Prostate gland (tissue), 2 donors: ENCODE results near the gene SMC4. TPM values are rescaled to one million over a fixed set of nuclear protein-coding genes. Genes with fewer than 3 reads are reported as not detected.

ENCODE experiments used
- DNase-seq: peaks from one replicate; pipeline ENCODE4 v3.0.0-alpha.2; 2019; ENCODE audit warnings: low spot score
- H3K27ac ChIP-seq, 2 donors: fragments of 200-600 bp; sonication (generic); 2 replicates each; pipeline ENCODE4 v1.5.1; 2017 to 2019
- H3K27me3 ChIP-seq: fragments of 200-600 bp; sonication (generic); replicated peaks from 2 replicates; pipeline ENCODE4 v1.5.1; 2019; ENCODE audit not compliant: insufficient read depth
- H3K36me3 ChIP-seq, 2 donors: fragments of 200-600 bp; sonication (generic); 1 replicate in 1 of 2; 2 replicates in 1 of 2; pipeline versions ENCODE4 v1.5.1 to v1.8.1; 2017 to 2019
- H3K4me1 ChIP-seq: fragments of 200-600 bp; sonication (generic); replicated peaks from 2 replicates; pipeline ENCODE4 v1.5.1; 2019
- H3K4me3 ChIP-seq, 2 donors: fragments of 200-600 bp; sonication (generic); 2 replicates each; pipeline ENCODE4 v1.5.1; 2017 to 2019
- H3K9me3 ChIP-seq: fragments of 200-600 bp; sonication (generic); 2 replicates; pipeline ENCODE4 v1.5.1; 2017
- POLR2A ChIP-seq: fragments of 450-650 bp; IDR thresholded peaks from one replicate; pipeline ENCODE4 v1.6.1; 2016; ENCODE audit warnings: antibody characterized with exemption, mild to moderate bottlenecking
- POLR2AphosphoS5 ChIP-seq: sonication (generic); formaldehyde crosslinking; IDR thresholded peaks from one replicate; pipeline ENCODE4 v1.6.1; 2017; ENCODE audit warnings: antibody characterized with exemption
- WGBS: methylation state at CpG from one replicate; pipeline ENCODE4 v1.1.5; 2018; 5-methylcytosine and 5-hydroxymethylcytosine counted together
- intact Hi-C: fragments of 100-400 bp; cut with DNase I; formaldehyde crosslinking; loops from one replicate; pipeline ENCODE4 v1.14.2; 2022
- total RNA-seq, 2 donors: library from RNA; depleted of rRNA; stranded (reverse); fragments of >200 nt; gene quantifications; one replicate each; pipeline ENCODE4 v1.1.0, GENCODE V29; 2016
- TF ChIP-seq, protein P1 (sequence below), 4 experiments: fragments of 200-600 bp in 2 of 4; fragments of 450-650 bp in 2 of 4; sonication (generic) in 2 of 4; IDR thresholded peaks; 1 replicate in 3 of 4; 2 replicates in 1 of 4; pipeline ENCODE4 v1.5.1; 2016 to 2019; ENCODE audit warnings: antibody characterized with exemption in 4 of 4, mild to moderate bottlenecking in 2 of 4, moderate library complexity in 2 of 4

SMC4 gene
- total RNA-seq, 2 donors from 2014 or later = 13.8 to 40.4 TPM

DNA sequence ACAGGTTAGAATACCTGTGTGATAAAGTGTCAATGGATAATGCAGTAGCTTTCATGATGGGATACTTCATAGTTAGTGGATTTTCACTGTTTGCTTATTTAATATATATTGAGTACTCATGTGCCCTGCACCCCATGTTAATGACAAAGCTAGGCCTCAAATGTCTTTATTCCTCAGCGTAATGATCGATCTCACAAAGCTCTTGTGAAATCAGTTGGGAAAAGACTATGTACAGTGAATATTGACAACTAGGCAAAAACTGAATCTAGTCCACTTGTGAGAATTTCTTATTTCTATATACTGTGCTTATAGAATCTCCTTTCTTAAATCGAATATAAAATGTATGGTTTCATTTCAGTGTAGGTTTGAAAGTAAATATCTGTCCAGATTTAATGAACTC, 17.9 kb downstream of the SMC4 start:
- Histone ChIP-seq H3K36me3 (no peaks in the 10 kb centered on the region), H3K27ac (no peak overlapping the region), H3K27me3 (no peaks in the 10 kb centered on the region), H3K4me3 (no peak overlapping the region), H3K4me1 (no peaks in the 10 kb centered on the region), H3K9me3 (no peaks in the 10 kb centered on the region)
- no peak for DNase-seq
- TF ChIP-seq, protein P1, sequence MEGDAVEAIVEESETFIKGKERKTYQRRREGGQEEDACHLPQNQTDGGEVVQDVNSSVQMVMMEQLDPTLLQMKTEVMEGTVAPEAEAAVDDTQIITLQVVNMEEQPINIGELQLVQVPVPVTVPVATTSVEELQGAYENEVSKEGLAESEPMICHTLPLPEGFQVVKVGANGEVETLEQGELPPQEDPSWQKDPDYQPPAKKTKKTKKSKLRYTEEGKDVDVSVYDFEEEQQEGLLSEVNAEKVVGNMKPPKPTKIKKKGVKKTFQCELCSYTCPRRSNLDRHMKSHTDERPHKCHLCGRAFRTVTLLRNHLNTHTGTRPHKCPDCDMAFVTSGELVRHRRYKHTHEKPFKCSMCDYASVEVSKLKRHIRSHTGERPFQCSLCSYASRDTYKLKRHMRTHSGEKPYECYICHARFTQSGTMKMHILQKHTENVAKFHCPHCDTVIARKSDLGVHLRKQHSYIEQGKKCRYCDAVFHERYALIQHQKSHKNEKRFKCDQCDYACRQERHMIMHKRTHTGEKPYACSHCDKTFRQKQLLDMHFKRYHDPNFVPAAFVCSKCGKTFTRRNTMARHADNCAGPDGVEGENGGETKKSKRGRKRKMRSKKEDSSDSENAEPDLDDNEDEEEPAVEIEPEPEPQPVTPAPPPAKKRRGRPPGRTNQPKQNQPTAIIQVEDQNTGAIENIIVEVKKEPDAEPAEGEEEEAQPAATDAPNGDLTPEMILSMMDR (IDR thresholded peaks at IDR 0.05) = no peak
- no peak for TF ChIP-seq POLR2A
- TF ChIP-seq POLR2AphosphoS5 = no peak
- intact Hi-C loops = no loop called here
- WGBS = 77% methylated on average over 3 of the region's 3 CpGs

- TF ChIP-seq POLR2AphosphoS5 = no peak
- TF ChIP-seq, protein P1 (IDR thresholded peaks at IDR 0.05) = no peak
- no peak for TF ChIP-seq POLR2A
- no peaks in the 10 kb centered on the region for H3K9me3 ChIP-seq
- DNase-seq = no peak
- intact Hi-C loops = no loop called here
- WGBS = 95% methylated on average over 11 of the region's 11 CpGs
- no peaks in the 10 kb centered on the region for H3K27me3 ChIP-seq
- no peak overlapping the region for H3K27ac ChIP-seq
- H3K4me1 ChIP-seq = no peaks in the 10 kb centered on the region
- no peaks in the 10 kb centered on the region for H3K36me3 ChIP-seq
- no peak overlapping the region for H3K4me3 ChIP-seq
These were observed 28.5 kb downstream of the SMC4 start for GRCh38 chr3:160427832-160428424.

DNA sequence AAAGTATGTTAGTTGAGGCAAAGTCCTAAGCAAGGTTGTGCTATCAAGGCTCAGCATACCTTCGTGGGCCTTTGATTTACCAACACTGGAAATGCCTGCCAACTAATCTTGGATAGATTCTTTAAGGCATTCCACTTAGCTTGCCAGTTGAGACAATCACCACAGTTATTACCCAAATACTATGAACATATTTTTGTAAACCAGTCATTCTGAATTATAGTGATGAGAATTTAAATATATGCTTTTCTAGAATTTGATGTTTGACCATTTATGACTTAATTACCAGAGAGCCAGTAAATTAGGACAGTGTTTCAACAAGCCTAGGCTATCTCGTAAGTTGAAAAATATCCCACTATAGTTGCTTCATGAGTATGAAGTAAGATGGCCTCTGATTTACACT, 34.6 kb downstream of the SMC4 start:
- no peaks in the 10 kb centered on the region for H3K9me3 ChIP-seq
- DNase-seq = no peak
- TF ChIP-seq POLR2A (no peak), POLR2AphosphoS5 (no peak)
- TF ChIP-seq, protein P1 (IDR thresholded peaks at IDR 0.05) = no peak
- H3K27ac ChIP-seq = no peak overlapping the region
- H3K36me3 ChIP-seq = no peaks in the 10 kb centered on the region
- no peaks in the 10 kb centered on the region for H3K27me3 ChIP-seq
- no peaks in the 10 kb centered on the region for H3K4me1 ChIP-seq
- 57% methylated on average over 2 of the region's 2 CpGs for WGBS
- intact Hi-C loops = no loop called here
- no peak overlapping the region for H3K4me3 ChIP-seq

GRCh38 chr3:160435095-160435494, 35.6 kb downstream of the SMC4 start:
- H3K36me3 ChIP-seq = no peaks in the 10 kb centered on the region
- no peak overlapping the region for H3K4me3 ChIP-seq
- TF ChIP-seq POLR2AphosphoS5 (no peak), POLR2A (no peak)
- TF ChIP-seq, protein P1 (IDR thresholded peaks at IDR 0.05) = no peak
- DNase-seq = no peak
- WGBS = 93% methylated on average over 2 of the region's 2 CpGs
- no peaks in the 10 kb centered on the region for H3K27me3 ChIP-seq
- H3K4me1 ChIP-seq = no peaks in the 10 kb centered on the region
- H3K9me3 ChIP-seq = no peaks in the 10 kb centered on the region
- no peak overlapping the region for H3K27ac ChIP-seq
- intact Hi-C loops = no loop called here

DNA sequence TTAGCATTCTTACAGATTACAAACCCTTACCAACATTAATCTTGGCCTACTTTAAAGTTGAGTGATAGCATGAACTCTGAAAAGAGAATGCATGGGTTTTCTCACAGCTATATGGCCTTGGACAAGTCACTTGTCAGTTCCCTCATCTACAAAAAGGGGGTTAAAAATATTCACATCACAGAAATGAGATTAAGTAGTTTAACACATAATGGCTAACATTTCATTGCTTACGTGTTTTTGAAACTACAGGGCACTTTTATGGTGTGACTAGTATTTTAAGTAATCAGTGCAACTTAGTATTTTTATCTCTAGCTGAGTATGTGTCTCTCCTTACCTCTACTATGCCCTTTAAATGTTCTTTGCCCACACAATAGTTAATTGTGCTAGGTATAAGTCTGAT, 36.3 kb downstream of the SMC4 start:
- TF ChIP-seq POLR2AphosphoS5 = no peak
- no peak for TF ChIP-seq POLR2A
- TF ChIP-seq, protein P1 (IDR thresholded peaks at IDR 0.05) = no peak
- no peak overlapping the region for H3K4me3 ChIP-seq
- H3K36me3 ChIP-seq = no peaks in the 10 kb centered on the region
- H3K4me1 ChIP-seq = no peaks in the 10 kb centered on the region
- no peaks in the 10 kb centered on the region for H3K27me3 ChIP-seq
- H3K9me3 ChIP-seq = no peaks in the 10 kb centered on the region
- intact Hi-C loops = no loop called here
- 88% methylated on average over 1 of the region's 1 CpG for WGBS
- no peak overlapping the region for H3K27ac ChIP-seq
- DNase-seq = no peak
